Epithelial cell of esophagus (primary cell): ENCODE results near the gene CTNNA2.
A peak's percentile ranks its signal among the peaks of the same experiment; 100 is the strongest.

Experiments
- DNase-seq: peaks from one replicate; pipeline ENCODE4 v3.0.0; 2010; ENCODE audit warnings: low read depth
- H3K4me3 ChIP-seq: 2 replicates; pipeline ENCODE4 v1.5.1; 2011; ENCODE audit warnings: mild to moderate bottlenecking, low read length, control low read depth
- TF ChIP-seq, protein P1 (sequence below): IDR thresholded peaks from 2 replicates; pipeline ENCODE4 v1.5.1; 2011; ENCODE audit warnings: low read depth, mild to moderate bottlenecking, low read length, control low read depth, inconsistent platforms; ENCODE audit not compliant: insufficient read depth; ENCODE audit errors: missing control alignments

The CTNNA2 gene

GRCh38 chr2:80298954-80299353 lies 786.1 kb downstream of the CTNNA2 start:
- H3K4me3 ChIP-seq: no peak overlapping the region
- DNase-seq: no peak
- TF ChIP-seq, protein P1, sequence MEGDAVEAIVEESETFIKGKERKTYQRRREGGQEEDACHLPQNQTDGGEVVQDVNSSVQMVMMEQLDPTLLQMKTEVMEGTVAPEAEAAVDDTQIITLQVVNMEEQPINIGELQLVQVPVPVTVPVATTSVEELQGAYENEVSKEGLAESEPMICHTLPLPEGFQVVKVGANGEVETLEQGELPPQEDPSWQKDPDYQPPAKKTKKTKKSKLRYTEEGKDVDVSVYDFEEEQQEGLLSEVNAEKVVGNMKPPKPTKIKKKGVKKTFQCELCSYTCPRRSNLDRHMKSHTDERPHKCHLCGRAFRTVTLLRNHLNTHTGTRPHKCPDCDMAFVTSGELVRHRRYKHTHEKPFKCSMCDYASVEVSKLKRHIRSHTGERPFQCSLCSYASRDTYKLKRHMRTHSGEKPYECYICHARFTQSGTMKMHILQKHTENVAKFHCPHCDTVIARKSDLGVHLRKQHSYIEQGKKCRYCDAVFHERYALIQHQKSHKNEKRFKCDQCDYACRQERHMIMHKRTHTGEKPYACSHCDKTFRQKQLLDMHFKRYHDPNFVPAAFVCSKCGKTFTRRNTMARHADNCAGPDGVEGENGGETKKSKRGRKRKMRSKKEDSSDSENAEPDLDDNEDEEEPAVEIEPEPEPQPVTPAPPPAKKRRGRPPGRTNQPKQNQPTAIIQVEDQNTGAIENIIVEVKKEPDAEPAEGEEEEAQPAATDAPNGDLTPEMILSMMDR: no peak

DNA sequence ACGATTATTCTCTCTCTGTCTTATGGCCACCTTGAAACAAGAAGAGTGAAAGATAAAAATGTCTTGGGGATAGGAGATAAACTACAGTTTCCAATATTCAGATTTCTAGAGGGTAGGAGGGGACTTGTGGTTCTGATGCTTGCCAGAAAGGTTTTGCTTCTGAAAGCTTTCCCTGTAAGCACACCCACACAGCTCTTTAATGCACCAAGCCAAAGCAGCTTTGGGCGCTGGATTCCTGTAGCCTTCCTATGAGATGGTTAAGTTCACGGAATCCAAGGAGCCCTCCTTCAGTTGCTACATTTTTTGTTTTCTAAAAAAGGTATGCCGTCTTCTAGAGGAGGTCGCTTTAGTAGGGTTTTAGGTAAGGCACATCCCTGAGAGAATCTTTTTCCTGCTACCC lies 786.8 kb downstream of the CTNNA2 start:
- TF ChIP-seq, protein P1: no peak
- H3K4me3 ChIP-seq: no peak overlapping the region
- DNase-seq: no peak

GRCh38 chr2:80300346-80300745 lies 787.5 kb downstream of the CTNNA2 start:
- no peak overlapping the region for H3K4me3 ChIP-seq
- TF ChIP-seq, protein P1: no peak
- DNase-seq: no peak

- TF ChIP-seq, protein P1: no peak
- H3K4me3 ChIP-seq: no peak overlapping the region
- DNase-seq: no peak
Measured at GRCh38 chr2:80300954-80301353, 788.1 kb downstream of the CTNNA2 start.

- H3K4me3 ChIP-seq: no peak overlapping the region
- no peak for DNase-seq
- TF ChIP-seq, protein P1: no peak
Measured at GRCh38 chr2:80302001-80302313, 789.1 kb downstream of the CTNNA2 start.

DNA sequence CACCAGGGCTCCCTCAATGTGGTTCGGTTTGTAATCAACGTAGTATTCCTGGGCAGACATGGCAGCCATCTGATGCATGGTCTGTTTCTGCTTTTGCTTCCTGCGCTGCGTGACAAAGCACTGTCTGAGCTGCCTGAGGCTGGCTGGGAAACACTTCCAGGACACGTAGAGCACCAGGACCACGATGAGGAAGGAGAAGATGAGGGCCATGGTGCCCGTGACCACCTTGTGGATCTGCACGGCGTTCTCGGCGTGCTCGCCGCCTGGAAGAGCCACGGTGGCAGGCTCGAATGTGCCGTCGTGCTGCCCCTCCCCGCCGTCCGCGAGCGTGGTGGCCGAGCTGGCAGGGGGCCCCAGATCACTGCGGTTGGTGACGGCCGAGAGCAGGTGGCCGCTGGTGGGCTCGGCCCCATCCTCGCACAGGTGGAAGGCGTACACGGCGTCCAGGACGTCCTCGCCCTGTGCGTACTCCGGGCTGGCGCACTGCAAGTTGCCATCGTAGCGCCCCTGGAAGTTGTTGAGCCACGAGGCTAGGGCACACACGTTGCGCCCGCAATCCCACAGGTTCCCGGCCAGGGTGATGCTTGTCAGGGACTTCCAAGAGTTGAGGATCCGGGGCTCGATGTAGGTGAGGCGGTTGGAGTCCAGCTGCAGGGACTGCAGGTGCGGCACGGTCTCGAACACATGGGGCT lies 789.6 kb downstream of the CTNNA2 start:
- no peak overlapping the region for H3K4me3 ChIP-seq
- no peak for DNase-seq
- TF ChIP-seq, protein P1: no peak

DNA sequence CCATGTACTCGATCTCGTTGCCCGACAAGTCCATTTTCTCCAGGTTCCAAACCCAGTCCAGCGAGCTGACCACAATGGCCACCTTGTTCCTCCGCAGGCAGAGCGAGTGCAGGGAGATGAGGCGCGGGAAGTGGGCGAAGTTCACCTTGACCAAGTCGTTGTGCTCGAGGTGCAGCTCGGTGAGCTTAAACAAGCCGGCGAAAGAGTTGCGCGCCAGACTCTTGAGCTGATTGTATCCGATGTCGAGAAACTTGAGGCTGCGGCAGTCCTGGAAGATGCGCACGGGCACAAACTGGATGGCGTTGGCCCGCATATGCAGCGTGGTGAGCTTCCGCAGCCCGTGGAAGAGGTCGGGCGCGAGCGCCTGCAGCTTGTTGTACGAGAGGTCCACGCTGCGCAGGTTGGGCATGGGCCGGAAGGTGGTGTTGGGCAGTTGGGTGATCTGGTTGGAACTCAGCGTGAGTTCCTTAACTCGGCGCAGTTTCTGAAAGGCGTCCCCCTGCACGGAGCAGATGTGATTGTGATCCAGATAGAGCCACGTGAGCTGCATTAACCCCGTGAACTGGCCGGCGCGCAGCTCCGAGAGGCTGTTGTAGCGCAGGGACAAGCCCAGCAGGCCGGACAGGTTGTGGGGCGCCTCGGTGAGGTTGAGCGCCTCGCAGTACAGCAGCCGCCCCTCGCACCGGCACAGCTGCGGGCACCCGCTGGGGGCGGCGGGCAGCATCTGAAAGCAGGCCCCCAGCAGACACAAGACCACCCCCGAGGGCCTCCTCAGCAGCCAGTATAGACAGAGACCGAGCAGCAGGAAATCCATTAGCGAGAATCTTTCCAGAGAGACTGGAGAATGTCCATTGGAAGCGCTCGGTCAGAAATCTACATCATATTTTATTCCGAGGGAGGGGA lies 790.4 kb downstream of the CTNNA2 start:
- peak; percentile 1 for DNase-seq
- H3K4me3 ChIP-seq: no peak overlapping the region
- TF ChIP-seq, protein P1: no peak
